NB4 (cell line): ENCODE results near the gene TAF5L.

Source experiments
- MYC ChIP-seq: IDR thresholded peaks from 2 replicates; pipeline ENCODE4 v1.6.1; 2011; ENCODE audit warnings: low read depth, low read length
- POLR2A ChIP-seq: IDR thresholded peaks from 2 replicates; pipeline ENCODE4 v1.6.1; 2011; ENCODE audit warnings: mild to moderate bottlenecking; ENCODE audit not compliant: insufficient read length; ENCODE audit errors: extremely low read depth
- TF ChIP-seq, protein P1 (sequence below): IDR thresholded peaks from one replicate; pipeline ENCODE4 v1.5.1; 2012; ENCODE audit warnings: low read depth, low read length
- TF ChIP-seq, protein P2 (sequence below): IDR thresholded peaks from 2 replicates; pipeline ENCODE4 v1.6.1; 2011; ENCODE audit warnings: low read depth, low read length

DNA sequence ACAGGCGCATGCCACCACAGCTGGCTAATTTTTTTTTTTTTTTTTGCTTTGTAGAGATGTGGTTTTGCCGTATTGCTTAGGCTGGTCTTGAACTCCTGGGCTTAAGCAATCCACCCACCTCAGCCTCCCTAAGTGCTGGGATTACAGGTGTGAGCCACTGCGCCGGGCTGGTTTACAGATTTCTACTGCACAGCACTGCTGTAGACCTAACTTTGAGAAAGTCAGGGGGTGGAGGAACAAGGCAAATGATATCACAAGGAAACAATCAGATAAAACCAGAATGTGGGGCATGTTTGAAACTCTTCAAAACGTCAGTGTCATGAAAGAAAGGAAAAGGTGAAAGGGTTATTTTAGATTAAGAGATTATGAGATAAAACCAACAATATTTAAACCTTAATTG lies 45.4 kb upstream of the TAF5L start:
- TF ChIP-seq, protein P1, sequence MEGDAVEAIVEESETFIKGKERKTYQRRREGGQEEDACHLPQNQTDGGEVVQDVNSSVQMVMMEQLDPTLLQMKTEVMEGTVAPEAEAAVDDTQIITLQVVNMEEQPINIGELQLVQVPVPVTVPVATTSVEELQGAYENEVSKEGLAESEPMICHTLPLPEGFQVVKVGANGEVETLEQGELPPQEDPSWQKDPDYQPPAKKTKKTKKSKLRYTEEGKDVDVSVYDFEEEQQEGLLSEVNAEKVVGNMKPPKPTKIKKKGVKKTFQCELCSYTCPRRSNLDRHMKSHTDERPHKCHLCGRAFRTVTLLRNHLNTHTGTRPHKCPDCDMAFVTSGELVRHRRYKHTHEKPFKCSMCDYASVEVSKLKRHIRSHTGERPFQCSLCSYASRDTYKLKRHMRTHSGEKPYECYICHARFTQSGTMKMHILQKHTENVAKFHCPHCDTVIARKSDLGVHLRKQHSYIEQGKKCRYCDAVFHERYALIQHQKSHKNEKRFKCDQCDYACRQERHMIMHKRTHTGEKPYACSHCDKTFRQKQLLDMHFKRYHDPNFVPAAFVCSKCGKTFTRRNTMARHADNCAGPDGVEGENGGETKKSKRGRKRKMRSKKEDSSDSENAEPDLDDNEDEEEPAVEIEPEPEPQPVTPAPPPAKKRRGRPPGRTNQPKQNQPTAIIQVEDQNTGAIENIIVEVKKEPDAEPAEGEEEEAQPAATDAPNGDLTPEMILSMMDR = no peak
- TF ChIP-seq POLR2A = no peak
- TF ChIP-seq, protein P2, sequence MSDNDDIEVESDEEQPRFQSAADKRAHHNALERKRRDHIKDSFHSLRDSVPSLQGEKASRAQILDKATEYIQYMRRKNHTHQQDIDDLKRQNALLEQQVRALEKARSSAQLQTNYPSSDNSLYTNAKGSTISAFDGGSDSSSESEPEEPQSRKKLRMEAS = no peak
- no peak for TF ChIP-seq MYC
